ENCODE measurements around the gene ASCC3. TPM values are rescaled to one million over a fixed set of nuclear protein-coding genes. Genes with fewer than 3 reads are reported as not detected.

The ASCC3 gene
- total and polyA plus RNA-seq, 2 experiments from 2014 or later, result 92.9 to 129 TPM

GRCh38 chr6:100904316-100904715, 23.2 kb upstream of the ASCC3 start:
- H2AFZ ChIP-seq, result no peak overlapping the region
- Mint-ChIP-seq H3K27ac (no peak overlapping the region), H3K27me3 (ENCODE audit: insufficient read depth, low read depth, poor library complexity) (peaks cover 2% of the 10 kb centered on the region), H3K9me3 (peaks cover 6% of the 10 kb centered on the region), H3K4me3 (no peak overlapping the region), H3K36me3 (ENCODE audit: low read depth) (peaks cover 5% of the 10 kb centered on the region), H3K4me1 (peaks cover 4% of the 10 kb centered on the region)
- ATAC-seq (no peak), DNase-seq (ENCODE audit: low spot score) (no peak)
- H3K4me1 ChIP-seq (ENCODE audit: insufficient read depth), result peaks cover 9% of the 10 kb centered on the region; the same call in 1 of the 2 replicates
- H3K27ac ChIP-seq (ENCODE audit: low read depth), result no peak overlapping the region
- TF ChIP-seq, protein P1, sequence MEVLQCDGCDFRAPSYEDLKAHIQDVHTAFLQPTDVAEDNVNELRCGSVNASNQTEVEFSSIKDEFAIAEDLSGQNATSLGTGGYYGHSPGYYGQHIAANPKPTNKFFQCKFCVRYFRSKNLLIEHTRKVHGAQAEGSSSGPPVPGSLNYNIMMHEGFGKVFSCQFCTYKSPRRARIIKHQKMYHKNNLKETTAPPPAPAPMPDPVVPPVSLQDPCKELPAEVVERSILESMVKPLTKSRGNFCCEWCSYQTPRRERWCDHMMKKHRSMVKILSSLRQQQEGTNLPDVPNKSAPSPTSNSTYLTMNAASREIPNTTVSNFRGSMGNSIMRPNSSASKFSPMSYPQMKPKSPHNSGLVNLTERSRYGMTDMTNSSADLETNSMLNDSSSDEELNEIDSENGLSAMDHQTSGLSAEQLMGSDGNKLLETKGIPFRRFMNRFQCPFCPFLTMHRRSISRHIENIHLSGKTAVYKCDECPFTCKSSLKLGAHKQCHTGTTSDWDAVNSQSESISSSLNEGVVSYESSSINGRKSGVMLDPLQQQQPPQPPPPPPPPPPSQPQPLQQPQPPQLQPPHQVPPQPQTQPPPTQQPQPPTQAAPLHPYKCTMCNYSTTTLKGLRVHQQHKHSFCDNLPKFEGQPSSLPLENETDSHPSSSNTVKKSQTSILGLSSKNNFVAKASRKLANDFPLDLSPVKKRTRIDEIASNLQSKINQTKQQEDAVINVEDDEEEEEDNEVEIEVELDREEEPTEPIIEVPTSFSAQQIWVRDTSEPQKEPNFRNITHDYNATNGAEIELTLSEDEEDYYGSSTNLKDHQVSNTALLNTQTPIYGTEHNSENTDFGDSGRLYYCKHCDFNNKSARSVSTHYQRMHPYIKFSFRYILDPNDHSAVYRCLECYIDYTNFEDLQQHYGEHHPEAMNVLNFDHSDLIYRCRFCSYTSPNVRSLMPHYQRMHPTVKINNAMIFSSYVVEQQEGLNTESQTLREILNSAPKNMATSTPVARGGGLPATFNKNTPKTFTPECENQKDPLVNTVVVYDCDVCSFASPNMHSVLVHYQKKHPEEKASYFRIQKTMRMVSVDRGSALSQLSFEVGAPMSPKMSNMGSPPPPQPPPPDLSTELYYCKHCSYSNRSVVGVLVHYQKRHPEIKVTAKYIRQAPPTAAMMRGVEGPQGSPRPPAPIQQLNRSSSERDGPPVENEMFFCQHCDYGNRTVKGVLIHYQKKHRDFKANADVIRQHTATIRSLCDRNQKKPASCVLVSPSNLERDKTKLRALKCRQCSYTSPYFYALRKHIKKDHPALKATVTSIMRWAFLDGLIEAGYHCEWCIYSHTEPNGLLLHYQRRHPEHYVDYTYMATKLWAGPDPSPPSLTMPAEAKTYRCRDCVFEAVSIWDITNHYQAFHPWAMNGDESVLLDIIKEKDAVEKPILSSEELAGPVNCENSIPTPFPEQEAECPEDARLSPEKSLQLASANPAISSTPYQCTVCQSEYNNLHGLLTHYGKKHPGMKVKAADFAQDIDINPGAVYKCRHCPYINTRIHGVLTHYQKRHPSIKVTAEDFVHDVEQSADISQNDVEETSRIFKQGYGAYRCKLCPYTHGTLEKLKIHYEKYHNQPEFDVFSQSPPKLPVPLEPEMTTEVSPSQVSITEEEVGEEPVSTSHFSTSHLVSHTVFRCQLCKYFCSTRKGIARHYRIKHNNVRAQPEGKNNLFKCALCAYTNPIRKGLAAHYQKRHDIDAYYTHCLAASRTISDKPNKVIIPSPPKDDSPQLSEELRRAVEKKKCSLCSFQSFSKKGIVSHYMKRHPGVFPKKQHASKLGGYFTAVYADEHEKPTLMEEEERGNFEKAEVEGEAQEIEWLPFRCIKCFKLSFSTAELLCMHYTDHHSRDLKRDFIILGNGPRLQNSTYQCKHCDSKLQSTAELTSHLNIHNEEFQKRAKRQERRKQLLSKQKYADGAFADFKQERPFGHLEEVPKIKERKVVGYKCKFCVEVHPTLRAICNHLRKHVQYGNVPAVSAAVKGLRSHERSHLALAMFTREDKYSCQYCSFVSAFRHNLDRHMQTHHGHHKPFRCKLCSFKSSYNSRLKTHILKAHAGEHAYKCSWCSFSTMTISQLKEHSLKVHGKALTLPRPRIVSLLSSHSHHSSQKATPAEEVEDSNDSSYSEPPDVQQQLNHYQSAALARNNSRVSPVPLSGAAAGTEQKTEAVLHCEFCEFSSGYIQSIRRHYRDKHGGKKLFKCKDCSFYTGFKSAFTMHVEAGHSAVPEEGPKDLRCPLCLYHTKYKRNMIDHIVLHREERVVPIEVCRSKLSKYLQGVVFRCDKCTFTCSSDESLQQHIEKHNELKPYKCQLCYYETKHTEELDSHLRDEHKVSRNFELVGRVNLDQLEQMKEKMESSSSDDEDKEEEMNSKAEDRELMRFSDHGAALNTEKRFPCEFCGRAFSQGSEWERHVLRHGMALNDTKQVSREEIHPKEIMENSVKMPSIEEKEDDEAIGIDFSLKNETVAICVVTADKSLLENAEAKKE (CRISPR knock-in tag; IDR thresholded peaks at IDR 0.05), result no peak
- no peak for TF ChIP-seq NANOG (IDR thresholded peaks at IDR 0.05; ENCODE audit: borderline replicate concordance)
- no peak for TF ChIP-seq ZNF331 (CRISPR knock-in tag; IDR thresholded peaks at IDR 0.05; ENCODE audit: low read depth)
- TF ChIP-seq CTCF (conservative IDR thresholded peaks at IDR 0.05; ENCODE audit: low read depth in 2 of 2), result no peak
- no peak for TF ChIP-seq STAT1 (IDR thresholded peaks at IDR 0.05; ENCODE audit: unreplicated experiment)
- TF ChIP-seq, protein P2, sequence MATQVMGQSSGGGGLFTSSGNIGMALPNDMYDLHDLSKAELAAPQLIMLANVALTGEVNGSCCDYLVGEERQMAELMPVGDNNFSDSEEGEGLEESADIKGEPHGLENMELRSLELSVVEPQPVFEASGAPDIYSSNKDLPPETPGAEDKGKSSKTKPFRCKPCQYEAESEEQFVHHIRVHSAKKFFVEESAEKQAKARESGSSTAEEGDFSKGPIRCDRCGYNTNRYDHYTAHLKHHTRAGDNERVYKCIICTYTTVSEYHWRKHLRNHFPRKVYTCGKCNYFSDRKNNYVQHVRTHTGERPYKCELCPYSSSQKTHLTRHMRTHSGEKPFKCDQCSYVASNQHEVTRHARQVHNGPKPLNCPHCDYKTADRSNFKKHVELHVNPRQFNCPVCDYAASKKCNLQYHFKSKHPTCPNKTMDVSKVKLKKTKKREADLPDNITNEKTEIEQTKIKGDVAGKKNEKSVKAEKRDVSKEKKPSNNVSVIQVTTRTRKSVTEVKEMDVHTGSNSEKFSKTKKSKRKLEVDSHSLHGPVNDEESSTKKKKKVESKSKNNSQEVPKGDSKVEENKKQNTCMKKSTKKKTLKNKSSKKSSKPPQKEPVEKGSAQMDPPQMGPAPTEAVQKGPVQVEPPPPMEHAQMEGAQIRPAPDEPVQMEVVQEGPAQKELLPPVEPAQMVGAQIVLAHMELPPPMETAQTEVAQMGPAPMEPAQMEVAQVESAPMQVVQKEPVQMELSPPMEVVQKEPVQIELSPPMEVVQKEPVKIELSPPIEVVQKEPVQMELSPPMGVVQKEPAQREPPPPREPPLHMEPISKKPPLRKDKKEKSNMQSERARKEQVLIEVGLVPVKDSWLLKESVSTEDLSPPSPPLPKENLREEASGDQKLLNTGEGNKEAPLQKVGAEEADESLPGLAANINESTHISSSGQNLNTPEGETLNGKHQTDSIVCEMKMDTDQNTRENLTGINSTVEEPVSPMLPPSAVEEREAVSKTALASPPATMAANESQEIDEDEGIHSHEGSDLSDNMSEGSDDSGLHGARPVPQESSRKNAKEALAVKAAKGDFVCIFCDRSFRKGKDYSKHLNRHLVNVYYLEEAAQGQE (IDR thresholded peaks at IDR 0.05; ENCODE audit: unreplicated experiment), result no peak
- no peak for TF ChIP-seq ETS1 (IDR thresholded peaks at IDR 0.05)
- no peak for TF ChIP-seq EZH2phosphoT487 (IDR thresholded peaks at IDR 0.05; ENCODE audit: unreplicated experiment)
- no peaks in the 10 kb centered on the region for H4K20me1 ChIP-seq (replicated peaks; ENCODE audit: insufficient read depth)
- no peaks in the 10 kb centered on the region for H3K9me2 ChIP-seq (ENCODE audit: insufficient read depth)
- H3F3A ChIP-seq (replicated peaks; ENCODE audit: low read depth), result no peaks in the 10 kb centered on the region
- no peaks in the 10 kb centered on the region for H3K79me2 ChIP-seq (replicated peaks; ENCODE audit: insufficient read depth)
- no peak overlapping the region for H3K4me3 ChIP-seq
- no peak overlapping the region for H3K4me2 ChIP-seq
- no peaks in the 10 kb centered on the region for H3K27me3 ChIP-seq (ENCODE audit: insufficient read depth)
- 0 out of 2 replicates have a peak, but pooled peaks cover 10% of the 10 kb centered on the region for H3K36me3 ChIP-seq (ENCODE audit: insufficient read depth)

Measured in GM23338 (cell line).